HFF-Myc (cell line): Measurements from ENCODE around the gene GTF2F2.

ENCODE experiments used
- DNase-seq: peaks from one replicate; pipeline ENCODE4 v3.0.0-alpha.2; 2011; ENCODE audit warnings: low read depth; ENCODE audit errors: extremely low read depth
- H3K4me3 ChIP-seq: replicated peaks from 2 replicates; pipeline ENCODE4 v1.5.1; 2011; ENCODE audit warnings: low read depth, mild to moderate bottlenecking, control low read depth, low read length
- CTCF ChIP-seq: IDR thresholded peaks from 2 replicates; pipeline ENCODE4 v1.5.1; 2012; ENCODE audit warnings: mild to moderate bottlenecking, low read depth, low read length, control low read depth; ENCODE audit errors: missing control alignments

GTF2F2 gene

GRCh38 chr13:45191874-45192273 is 71.6 kb downstream of the GTF2F2 start:
- no peak for DNase-seq
- TF ChIP-seq CTCF = no peak
- no peak overlapping the region for H3K4me3 ChIP-seq

DNA sequence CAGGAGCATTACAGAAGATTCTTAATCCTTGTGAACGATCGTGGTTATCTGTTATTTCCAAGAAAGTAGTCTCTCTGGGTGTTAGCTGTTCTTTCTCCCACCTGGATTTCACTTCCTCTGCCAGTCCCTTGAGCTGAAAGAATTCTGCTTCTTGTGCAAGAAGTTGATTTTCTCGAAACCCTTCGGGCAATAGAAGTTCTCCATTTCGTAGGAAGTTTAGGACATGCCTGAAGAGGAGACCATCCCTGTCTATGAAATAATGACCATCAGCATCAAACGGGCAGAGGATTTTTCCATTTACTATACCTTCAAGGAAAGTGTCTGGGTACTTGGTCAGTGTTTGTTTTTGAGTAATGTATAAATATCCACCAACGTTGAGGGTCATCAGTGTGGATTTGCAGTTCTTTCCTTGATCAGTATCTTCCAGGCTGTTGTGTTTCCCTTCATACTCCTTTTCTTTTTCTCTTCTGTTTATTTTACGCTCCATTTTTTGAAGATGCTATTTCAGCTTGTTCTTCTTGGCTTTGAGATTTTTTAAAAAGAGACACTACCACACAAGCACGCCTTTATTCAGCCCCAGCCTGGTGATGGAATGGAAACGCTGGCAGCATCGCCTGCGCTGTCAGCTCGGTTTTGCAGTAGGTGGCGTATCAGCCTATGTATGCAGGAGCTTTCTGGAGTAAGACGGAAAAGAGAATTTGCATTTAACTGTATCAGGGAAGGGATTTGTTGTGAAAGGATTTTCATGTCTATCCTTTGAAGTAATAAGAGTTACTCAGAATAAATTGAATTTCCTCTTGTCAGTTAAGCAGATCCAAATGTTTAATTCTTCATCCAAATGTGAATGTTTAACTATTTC is 74.0 kb downstream of the GTF2F2 start:
- H3K4me3 ChIP-seq = no peak overlapping the region
- TF ChIP-seq CTCF = no peak
- DNase-seq = no peak

GRCh38 chr13:45195421-45195820 is 75.1 kb downstream of the GTF2F2 start:
- no peak for DNase-seq
- TF ChIP-seq CTCF = no peak
- H3K4me3 ChIP-seq = no peak overlapping the region

GRCh38 chr13:45196096-45196495 is 75.8 kb downstream of the GTF2F2 start:
- no peak overlapping the region for H3K4me3 ChIP-seq
- TF ChIP-seq CTCF = no peak
- DNase-seq = no peak

GRCh38 chr13:45196622-45197021 is 76.3 kb downstream of the GTF2F2 start:
- TF ChIP-seq CTCF = no peak
- DNase-seq = no peak
- no peak overlapping the region for H3K4me3 ChIP-seq

- no peak for TF ChIP-seq CTCF
- DNase-seq = no peak
- H3K4me3 ChIP-seq = no peak overlapping the region
These were observed 77.7 kb downstream of the GTF2F2 start for GRCh38 chr13:45198041-45198440.
